Germinal center (tissue), 1 donor: ENCODE measurements around the gene TEAD3.
A peak's percentile ranks its signal among the peaks of the same experiment; 100 is the strongest.
"Not testable (repeated sequence)": the region's sequence is repeated elsewhere in the genome, so short reads cannot be mapped to it uniquely, and the experiment has no call there.

ENCODE experiments used
- DNase-seq: peaks from one replicate; pipeline ENCODE4 v3.0.0; 2012; ENCODE audit warnings: mixed read lengths, low spot score

Gene TEAD3

DNA sequence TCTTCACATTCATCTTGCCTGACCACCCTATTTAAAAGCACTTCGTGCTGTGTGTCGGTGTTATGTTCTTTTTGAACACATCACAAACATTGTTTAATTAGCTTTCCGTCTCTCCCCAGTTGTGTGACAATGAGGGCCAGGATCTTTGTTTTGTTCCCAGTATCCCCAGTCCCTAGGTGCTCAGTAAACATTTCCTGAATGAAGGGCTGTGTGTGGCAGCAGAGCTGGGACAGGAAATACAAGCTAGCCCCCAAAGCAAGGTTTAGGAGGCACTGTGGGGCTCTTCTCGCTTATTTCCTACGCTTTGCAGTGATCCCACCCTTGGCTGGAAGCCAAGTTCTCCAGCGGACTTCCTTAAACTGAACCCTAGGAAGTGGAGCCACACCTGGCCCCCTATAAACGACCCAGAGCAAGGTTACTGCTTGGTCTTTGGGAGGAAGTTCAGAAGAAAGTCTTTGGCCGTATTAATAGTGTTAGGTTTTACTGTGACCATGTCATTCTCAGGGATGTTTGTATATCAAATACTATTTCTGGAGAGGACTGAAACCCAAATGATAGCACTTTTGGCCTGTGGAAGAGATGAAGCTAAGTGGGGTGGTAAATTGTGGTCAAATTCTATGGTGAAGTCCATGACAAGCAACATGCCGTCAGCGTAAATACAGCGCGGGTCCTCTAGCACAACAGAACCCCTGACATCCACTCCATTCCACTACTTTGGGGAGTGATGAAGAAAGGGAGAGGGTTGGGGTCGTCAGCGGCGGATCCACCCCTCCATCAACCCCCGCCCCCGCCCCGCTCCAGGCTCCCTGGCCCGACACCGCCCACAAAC lies 45.3 kb downstream of the TEAD3 start:
- DNase-seq, result no peak

DNA sequence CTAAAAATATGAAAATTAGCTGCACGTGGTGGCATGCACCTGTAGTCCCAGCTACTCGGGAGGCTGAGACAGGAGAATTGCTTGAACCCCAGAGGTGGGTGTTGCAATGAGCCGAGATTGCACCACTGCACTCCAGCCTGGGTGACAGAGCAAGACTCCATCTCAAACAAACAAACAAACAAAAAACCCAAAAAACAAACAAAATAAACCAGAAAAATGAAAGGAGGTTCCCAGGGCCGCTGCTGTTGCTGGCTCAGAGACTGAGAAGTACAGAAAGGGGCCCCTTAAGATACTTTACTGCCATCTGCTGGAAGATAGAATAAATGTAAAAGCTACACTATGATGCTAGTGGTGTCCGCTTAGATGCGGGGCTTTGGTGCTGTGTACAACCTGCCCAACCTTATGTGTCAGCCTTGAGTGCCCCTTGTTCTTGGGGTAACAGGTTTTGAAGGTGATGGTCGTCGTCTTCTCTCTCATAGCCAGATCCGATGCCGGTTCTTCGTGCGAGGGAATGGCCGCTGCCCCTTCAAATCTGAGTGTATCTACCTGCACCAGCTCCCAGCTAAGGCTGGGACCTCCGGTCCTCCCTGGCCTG lies 47.5 kb downstream of the TEAD3 start:
- peak; percentile 87 for DNase-seq

DNA sequence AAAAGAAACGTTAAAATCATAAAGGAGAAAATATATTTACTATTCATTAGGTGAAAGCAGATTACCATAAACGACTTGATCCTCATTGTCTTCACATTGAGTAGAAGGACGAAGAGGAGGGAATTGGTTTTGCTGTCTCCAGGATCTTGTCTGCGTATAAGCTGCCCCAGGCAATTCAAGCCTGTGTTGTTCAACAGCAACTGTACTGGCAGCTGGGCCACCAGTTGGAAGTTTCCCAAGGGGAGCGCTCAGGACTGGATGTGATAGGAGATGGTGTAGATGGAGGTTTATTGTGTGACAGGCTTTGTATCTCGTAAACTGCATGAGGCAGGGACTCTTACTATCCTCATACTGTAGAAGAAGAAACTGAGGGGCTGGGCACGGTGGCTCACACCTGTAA lies 48.7 kb downstream of the TEAD3 start:
- no peak for DNase-seq

DNA sequence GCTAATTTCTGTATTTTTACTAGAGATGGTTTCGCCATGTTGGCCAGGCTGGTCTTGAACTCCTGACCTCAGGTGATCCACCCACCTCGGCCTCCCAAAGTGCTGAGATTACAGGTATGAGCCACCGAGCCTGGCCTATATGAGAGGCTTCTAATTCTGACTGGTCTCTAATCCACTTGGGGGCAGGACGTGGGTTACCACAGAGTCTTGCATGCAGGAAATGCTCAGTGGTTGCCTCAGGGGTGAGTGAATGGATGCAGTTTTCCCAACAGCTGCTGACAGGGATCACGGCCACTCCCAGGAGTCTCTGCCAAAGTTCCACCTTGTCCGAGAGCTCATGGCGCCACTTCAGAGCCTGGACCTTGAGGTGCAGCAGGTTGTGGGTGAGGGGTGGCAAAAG lies 51.2 kb downstream of the TEAD3 start:
- DNase-seq, result no peak

DNA sequence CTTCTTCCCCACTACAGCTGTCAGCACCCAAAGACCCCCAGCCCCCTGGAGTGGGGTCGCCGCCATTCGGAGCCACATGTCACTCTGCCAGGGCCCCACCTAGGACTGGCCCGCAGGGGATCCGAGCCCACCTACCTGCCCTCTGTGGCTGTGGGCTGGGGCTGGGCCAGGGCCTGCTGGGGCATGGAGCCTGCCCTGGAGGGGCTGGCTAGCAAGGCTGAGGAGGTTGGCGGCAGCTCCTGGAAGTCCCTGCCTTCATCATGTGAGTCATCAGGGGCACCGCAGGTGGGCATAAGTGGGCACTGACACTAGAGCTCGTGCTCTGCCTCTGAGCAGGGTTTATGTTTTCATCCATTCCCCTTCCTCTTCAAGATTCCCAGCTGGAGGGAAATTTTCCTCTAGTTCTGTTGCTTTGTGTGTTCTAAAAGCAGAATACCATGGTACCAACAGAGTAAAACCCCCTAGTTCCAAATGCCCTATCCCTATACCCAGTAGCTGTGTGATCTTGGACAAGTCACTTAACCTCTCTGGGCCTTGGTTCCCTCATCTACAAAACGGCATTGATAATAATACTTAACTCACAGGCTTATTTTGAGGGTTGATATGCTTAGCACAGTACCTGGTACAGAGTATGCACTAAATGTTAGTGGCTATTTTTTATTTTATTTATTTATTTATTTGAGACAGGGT lies 53.4 kb downstream of the TEAD3 start:
- DNase-seq, result no peak

DNA sequence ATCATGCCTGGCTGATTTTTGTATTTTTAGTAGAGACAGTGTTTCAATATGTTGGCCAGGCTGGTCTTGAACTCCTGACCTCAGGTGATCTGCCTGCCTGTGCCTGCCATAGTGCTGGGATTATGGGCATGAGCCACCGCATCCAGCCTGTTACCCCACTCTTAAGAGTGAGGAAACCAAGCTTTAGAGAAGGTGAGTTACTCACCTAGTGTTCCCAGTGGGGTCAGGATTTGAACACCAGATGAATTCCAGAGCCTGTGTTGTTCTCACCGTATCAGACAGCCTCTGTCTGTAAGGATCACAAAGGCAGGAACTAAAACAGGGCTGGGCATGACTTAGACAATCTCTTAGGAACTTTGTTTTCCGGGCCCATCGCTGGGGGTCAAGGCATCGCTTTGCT lies 54.2 kb downstream of the TEAD3 start:
- DNase-seq, result no peak

DNA sequence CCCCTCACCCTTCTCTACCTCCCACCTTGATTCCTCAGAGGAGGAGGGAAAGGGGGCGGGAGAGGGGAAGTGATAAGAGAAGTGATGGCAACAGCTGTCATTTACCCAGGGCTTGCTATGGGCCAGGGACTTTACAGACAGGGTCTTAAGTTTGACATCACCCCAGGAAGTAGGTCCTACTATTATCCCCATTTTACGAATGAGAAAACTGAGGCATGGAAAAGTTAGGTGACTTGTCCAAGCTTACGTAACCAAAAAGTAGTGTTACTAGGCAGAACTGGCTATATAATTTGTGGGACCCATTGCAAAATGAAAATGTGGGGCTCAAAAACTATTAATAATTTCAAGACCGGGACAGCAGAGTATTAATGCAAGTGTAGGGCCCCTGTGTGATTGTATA lies 55.2 kb downstream of the TEAD3 start:
- DNase-seq, result no peak

DNA sequence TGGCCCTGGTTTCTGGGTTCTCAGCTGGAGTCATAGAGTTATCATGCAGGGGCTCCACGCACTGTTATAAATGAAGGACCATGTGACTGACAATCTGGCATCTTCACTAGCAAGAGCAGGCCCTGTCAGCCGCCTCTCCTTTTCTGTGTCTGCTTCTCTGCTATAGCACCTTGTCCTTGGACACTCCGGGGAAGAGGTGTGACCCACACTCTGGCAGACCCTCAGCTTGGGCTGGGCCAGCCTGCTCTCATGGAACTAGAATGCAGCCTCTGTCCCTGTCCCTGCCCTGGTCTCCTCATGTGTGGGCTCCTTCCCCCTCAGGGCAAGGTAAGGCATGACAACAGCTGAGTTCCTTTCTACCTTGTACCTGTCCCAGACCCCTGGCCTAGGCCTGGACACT lies 55.7 kb downstream of the TEAD3 start:
- no peak for DNase-seq

DNA sequence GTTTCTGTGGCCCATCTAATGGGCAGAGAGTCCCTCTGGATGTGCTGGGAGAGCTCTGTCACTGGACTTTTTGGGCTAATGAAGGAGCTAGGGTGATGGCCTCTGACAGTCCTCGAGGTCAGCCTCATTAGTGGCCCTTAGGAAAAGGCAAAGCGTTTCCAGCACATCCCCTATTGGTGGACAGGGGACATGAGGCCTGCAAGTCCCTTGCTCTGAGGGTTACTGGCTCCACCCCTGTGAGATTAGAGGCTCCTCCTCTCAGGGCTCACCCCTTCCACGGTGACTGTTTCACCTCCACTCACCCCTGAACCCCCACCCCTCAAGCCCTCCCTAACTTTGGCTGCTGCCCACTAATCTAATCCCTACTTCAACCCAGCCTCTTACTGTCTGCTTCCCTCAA lies 57.6 kb downstream of the TEAD3 start:
- DNase-seq, result no peak

DNA sequence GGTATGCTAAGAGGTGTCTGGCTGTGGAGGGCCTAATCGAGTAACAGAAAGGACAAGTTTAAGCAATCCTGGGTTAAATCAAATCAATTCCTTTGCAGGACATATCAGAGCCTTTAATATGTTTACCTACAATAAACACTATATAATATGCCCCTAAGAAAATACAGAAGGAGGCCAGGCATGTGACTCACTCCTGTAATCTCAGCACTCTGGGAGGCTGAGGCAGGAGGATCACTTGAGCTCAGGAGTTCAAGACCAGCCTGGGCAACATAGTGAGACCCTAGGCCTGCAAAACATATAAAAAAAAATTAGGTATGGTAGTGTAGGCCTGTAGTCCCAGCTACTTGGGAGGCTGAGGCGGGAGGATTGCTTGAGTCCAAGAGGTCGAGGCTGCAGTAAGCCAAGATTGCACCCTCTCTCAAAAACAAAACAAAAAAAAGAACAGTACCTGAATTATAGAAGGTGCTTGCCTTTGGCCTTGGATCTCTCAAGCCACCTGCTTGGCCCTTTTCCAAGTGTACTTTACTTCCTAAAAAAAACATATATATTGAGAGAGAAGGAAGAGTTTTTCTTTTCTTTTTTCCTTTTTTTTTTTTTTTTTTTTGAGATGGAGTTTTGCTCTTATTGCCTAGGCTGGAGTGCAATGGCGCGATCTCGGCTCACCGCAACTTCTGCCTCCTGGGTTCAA lies 58.4 kb downstream of the TEAD3 start:
- DNase-seq, result not testable (repeated sequence)

DNA sequence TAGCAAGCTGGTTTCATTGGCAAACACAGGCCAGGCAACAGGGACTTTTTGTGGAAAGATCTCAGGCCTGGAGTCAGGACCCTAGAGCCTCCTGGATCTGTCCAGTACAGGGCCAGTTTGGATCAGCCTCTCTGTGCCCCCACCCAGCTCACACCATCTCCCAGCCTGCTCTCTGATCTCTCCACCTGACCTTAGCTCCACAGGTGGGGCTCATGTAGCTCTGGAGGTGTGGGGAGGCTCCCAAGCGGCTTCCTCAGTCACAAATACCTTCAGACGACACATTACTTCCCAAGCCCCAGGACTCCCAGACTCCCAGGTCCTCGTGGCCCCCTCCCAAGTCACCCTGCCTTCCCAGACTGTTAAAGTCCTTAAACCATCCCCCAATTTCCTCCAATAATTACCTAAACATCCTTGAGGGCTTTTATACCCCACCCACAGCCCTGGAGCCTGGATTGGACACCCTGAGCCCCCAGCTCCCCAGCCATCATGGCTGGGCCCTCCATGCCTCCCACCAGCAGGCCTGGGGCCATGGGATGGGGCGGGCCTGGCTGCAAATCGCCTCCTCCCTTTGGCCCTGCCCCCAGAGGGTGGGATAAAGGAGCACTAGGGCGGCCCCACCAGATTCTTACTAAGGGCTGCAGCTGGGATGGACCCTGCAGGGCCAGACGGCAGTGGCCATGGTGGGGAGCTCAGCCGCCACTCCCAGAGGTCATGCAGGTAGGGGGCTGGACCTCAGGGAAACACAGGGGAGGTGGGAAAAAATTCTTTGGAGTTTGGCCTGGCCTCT lies 60.6 kb downstream of the TEAD3 start:
- DNase-seq, result no peak

DNA sequence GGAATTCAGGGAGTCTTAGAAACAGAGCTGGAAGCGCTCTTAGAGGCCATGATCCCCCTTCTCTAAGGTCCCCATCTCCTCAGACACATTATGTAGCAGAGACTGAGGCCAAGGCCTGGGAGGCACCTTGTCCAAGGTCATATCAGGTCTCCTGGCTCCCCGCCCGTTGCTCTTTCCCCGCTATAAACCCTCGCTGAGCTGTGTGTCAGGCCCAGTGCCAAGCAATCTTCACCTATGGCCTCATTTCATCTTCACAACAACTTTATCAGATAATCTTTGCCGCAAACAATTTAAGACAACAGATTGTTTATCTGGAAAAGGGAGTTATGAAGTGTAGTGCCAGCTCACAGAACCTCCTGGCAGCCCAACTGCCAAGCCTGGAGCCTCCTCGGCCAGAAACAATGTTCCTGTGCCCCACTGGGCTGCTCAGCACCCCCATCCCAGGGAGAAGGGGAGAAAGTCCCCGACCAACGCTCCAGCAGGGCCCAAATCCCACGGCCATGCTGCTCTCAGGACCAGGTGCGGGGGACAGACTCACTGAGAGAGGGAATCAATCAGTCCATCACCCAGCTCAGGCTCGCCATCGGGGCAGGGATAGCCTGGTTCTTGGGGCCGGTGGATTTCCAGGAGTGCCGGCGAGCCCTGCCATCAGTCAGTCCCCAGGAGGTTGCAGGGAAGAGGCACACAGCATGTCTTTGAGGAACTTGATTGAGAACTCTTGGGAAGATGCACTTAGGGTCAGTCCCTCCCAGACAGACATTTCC lies 61.6 kb downstream of the TEAD3 start:
- DNase-seq, result no peak

DNA sequence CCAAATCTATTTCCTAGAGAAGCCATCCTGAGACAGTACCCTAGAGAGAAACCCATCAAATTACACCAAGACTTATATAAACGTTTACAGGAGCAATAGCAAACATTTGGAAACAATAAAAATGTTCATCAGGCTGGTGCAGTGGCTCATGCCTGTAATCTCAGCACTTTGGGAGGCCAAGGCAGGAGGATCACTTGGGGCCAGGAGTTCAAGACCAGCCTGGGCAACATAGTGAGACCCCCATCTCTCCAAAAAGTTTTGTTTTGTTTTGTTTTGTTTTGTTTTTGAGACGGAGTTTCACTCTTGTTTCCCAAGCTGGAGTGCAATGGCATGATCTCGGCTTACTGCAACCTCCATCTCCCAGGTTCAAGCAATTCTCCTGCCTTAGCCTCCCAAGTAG lies 64.2 kb downstream of the TEAD3 start:
- not testable (repeated sequence) for DNase-seq

DNA sequence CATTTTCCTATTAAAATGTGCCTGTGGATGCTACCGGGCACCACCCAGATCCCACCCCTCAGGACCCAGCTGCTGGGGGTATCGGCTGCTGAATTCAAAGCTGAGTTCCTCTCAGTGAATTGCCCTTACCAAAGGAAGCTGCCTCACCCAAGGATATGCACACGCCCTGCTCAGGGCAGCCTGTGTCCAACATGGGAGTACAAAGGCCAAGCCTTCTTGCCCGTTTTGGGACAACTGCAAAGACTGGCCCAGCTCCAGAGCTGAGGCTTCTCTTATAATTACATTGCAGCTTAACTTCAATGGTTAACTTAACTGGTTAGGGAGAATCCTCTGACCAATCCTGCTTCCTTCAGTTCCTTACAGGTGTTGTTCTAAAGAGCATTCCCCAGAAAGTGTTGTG lies 64.6 kb downstream of the TEAD3 start:
- DNase-seq, result no peak

DNA sequence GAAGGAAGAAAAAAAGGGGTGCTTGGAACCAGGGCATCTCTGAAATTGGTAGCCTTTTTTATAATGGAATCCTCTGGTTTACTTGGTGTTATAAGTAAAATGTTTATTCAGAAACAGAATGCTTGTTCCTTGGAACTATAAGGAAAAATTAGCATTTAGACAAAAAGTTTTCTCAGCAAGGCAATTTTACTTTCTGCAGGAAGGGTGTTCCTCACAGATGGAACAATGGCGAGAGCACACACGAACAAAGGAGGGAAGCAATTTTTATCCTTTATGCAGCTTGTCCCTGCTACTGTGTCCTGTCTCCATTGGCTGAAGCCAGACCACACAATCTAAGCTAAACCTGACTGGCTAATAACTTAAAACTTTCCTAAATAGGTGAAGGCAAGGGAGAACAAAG lies 67.4 kb downstream of the TEAD3 start:
- DNase-seq, result no peak

DNA sequence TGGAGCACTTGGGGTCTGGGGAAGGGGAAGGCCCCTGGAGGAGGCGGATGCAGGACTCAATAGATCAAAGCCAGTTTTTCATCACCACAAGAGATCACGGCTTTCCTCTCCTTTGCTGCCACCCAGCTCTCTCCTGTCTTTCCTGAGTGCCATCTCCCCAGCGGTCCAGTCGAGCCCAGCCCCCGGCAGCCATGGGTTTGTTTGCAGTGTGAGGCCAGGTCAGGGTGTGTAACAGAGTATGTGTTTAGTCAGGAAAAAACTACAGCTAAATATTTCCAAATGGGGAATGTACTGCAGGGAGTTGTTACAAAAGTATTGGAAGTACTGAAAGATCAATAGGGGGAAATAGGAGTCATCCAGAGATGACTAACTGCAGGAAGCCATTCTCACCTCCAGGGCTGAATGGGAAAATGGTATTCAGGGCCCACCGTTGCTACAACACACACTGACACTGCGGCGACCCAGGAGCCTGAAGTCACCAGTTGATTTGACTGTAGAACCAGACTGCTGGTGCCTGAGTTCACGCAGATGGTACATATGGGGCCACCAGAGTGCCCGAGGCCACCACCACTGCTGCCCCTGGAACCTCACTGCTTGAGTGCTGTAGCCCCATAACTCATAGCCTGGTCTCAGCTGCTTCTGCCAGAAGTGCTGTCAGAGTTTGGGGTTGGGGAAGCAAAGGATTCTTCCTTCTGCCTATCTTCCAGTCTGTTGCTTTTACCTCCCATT lies 68.3 kb downstream of the TEAD3 start:
- no peak for DNase-seq

DNA sequence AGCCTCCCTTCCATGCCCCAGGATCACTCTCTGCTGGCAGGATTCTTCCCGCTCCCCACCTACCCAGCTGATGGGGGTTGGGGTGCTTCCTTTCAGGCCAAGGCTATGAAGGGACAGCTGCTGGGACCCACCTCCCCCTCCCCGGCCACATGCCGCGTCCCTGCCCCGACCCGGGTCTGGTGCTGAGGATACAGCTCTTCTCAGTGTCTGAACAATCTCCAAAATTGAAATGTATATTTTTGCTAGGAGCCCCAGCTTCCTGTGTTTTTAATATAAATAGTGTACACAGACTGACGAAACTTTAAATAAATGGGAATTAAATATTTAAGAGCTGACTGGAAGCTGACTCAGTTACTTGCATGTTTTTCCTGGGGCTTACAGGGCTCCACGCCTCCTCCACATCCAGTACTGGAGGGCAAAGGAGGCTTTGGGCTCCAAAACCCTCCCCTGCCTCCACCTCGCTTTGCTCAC lies 69.0 kb downstream of the TEAD3 start:
- DNase-seq, result no peak

DNA sequence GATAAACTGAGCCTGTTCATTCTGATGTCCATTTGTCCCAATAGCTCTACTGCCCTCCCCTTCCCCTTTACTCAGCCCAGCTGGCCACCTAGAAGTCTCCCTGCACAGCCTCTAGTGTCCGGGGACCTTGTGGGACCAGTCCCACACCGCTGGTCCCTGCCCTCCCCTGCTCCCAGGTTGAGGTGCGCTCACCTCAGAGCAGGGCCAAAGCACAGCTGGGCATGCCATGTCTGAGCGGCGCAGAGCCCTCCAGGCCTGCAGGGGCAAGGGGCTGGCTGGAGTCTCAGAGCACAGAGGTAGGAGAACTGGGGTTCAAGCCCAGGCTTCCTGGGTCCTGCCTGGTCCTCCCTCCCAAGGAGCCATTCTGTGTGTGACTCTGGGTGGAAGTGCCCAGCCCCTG lies 69.4 kb downstream of the TEAD3 start:
- DNase-seq, result no peak

DNA sequence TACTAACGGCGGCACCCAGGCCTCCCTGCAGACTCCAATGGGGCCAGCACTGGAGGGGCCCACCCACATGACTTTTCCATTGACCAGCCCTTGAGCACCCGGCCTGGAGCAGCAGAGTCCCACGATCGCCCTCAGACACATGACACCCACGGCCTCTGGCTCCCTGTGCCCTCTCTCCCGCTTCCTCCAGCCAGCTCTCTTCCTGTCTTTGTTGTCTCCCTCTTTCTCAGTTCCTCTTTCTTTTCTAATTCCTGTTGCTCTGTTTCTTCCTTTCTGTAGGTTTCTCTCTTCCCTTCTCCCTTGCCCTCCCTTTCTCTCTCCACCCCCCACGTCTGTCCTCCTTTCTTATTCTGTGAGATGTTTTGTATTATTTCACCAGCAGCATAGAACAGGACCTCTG lies 70.8 kb downstream of the TEAD3 start:
- DNase-seq, result no peak

DNA sequence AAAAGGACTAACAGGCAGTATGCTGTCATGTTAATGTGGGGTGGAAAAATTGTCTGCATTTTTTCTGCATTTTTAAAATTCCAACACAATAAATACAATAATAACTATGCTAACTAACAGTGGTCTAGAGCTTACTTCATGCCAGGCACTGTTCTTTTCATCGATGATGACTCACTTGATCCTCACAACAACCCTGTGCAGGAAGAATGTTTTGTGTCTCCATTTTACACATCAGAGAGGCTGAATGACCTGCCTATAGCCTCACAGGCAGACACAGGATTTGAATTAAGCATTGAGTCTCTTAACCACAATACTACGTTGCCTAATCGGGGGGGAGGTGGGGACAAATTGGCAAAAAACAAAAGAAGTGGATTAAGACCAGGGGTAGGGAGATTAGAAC lies 71.6 kb downstream of the TEAD3 start:
- no peak for DNase-seq
